Esophagus muscularis mucosa (tissue), 3 donors: Measurements from ENCODE around the gene ZNF280A.

Experiments used
- CTCF ChIP-seq, 3 experiments: fragments of 200-600 bp in 2 of 3; fragments of 450-650 bp in 1 of 3; sonication (generic) in 2 of 3; IDR thresholded peaks; one replicate each; pipeline ENCODE4 v1.5.1; 2017 to 2019; ENCODE audit warnings: antibody characterized with exemption in 3 of 3, mild to moderate bottlenecking in 2 of 3, moderate library complexity in 1 of 3
- POLR2A ChIP-seq: fragments of 450-650 bp; IDR thresholded peaks from one replicate; pipeline ENCODE4 v1.6.1; 2017; ENCODE audit warnings: antibody characterized with exemption, moderate library complexity, mild to moderate bottlenecking, low read depth

- TF ChIP-seq POLR2A: no peak
- no peak for TF ChIP-seq CTCF (IDR thresholded peaks at IDR 0.05)
These were observed 13.8 kb upstream of the ZNF280A start for GRCh38 chr22:22533863-22534262.
